NCI-H524 (cell line): Measurements from ENCODE around the gene PMFBP1.
"Not testable (repeated sequence)": the region's sequence is repeated elsewhere in the genome, so short reads cannot be mapped to it uniquely, and the experiment has no call there.

Source experiments
- DNase-seq, 2 experiments: peaks; one replicate each; lab custom pipeline; 2025; lab: John Stamatoyannopoulos, UW

Gene PMFBP1

DNA sequence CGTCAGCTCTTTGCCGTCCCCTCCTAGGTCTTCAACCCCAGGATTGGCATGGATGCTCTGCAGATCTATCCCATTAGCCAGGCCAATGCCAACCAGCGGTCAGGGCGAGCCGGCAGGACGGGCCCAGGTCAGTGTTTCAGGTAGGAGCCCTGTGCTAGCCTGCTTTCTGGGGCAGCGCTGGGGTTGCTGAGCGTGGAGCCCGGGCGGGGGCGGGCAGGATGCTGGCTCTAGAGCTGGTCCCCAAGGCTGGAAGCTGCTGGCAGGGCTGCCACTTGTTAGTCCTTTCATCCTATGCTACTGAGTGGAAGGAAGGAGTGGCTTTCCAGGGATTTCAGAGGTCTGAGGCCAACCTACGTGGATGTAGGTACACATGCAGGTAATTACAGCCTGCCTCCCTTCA, 66.0 kb downstream of the PMFBP1 start:
- DNase-seq, result no peak

DNA sequence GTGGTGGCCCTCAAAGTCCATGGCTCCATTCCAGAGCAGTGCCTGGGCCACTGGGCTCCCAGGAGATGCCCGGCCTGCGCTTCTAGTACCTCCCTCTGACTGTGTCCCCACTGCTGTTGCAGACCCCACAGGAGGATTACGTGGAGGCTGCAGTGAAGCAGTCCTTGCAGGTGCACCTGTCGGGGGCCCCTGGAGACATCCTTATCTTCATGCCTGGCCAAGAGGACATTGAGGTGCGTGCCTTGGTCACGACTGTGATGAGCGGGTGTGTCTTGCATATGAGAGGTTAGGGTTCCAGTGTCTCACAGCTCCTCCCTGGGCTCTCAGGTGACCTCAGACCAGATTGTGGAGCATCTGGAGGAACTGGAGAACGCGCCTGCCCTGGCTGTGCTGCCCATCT, 67.0 kb downstream of the PMFBP1 start:
- no peak for DNase-seq

DNA sequence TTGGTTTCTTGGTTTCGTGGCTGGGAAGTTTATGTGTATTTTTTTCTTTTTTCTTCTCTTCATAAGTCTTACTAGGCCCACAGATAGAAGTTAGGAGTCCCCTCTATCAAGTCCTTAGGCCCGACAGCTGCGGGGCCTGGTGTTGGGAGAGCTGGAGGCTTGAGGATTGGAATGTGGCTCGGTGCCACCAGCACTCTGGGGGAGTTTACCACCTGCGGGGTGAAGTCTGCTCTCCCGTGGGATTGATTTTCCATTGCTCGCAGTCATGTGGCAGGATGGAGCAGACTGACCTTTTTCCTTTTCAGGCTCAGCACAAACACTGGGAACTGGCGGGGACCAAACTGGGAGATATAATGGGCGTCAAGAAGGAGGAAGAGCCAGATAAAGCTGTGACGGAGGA, 70.8 kb downstream of the PMFBP1 start:
- no peak for DNase-seq

DNA sequence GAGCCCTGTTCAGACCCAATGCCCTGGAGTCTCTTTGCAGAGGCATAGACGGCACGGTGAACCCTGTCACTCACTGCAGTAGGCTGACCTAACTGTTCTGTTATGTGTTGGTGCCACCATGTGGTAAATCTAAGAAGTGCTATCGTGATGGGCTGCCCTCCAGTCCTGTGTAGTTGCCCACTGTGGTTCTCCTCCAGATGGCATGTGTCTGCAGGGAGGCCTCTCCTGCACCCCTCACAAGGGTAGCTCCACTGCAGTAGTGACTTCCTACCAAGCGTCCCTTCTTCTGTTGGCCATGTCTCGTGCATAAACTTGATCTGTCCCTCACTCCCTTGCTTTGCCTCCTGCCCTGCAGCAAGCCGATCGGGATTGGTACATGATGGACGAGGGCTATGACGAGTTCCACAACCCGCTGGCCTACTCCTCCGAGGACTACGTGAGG, 72.6 kb downstream of the PMFBP1 start:
- peak; percentile 29 to 71 for DNase-seq

DNA sequence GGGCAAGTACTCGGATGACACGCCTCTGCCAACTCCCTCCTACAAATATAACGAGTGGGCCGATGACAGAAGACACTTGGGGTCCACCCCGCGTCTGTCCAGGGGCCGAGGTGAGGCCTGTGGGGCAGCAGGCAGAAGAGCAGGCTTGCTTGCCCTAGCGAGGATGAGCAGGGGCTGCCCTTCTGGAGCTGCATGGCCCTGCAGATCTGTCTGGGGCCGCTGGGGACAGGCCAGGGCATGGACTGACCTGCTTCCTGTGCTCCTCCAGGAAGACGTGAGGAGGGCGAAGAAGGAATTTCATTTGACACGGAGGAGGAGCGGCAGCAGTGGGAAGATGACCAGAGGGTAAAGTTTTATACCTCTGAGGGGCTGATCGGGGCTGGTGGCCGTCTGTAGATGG, 73.0 kb downstream of the PMFBP1 start:
- no peak for DNase-seq

DNA sequence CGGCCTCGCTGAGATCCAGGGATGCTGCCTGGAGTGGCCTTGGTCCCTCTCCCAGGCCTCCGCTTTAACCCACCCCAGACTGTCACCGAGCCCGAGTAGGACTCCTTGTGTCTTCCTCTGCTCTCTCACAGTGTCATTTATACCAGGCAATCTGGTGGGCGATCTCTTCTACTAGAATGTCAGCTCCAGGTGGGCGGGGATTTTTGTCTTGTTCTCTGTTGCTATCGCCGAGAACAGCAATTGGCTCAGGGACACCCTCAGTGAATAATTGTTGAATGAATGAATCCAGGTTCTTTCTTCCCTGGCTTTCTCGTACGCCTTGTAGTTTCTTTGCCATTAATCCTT, 77.7 kb downstream of the PMFBP1 start:
- no peak for DNase-seq

DNA sequence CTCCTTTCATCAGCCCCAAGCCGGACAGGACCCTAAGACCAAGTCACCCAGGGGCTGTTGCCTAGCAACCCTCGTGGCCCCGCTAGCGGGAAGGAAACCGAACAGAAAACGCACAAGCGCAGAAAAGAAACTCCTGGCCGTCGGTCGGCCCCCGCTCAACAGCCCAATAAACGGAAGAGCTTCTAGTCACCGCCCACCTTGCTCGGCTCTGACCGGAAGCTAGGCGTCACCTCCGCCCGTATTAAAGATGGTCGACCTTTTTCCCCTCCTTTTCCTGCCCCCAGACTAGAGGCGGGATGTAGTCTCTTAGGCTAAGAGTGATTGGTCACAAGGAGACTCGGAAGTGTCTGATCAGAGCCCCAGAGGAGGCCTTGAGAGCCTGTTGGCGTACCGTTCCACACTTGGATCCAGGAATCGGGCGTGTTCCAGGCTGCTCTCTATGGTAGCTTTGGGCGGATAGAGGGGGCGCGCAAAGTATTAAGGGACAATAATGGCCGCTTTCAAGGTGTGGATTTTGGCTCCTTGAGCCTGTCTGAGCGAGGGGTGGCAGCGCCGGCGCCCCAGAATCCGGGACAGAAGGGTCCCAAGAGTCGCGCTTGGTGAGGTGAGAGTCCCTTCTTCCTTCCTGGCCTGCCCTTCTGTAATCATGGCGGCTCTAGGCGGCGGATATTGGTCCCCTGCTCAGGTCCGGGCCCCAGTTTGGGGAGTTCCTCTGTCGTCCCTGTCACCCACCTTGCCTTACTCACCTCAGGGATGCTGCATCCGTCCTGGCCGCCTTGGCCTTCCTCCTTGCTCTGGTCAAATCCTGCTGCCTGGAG, 78.3 kb downstream of the PMFBP1 start, which contains the start of the genes DHX38 and TXNL4B:
TSS of gene DHX38 (plus strand) at position 400 of the 818 bp plus-strand sequence. CDS start 2,311 bp downstream, outside the sequence.
TSS of gene TXNL4B (minus strand) at position 173 of the 818 bp plus-strand sequence. CDS start 2,871 bp downstream, outside the sequence.
- DNase-seq, result peak; percentile 100

DNA sequence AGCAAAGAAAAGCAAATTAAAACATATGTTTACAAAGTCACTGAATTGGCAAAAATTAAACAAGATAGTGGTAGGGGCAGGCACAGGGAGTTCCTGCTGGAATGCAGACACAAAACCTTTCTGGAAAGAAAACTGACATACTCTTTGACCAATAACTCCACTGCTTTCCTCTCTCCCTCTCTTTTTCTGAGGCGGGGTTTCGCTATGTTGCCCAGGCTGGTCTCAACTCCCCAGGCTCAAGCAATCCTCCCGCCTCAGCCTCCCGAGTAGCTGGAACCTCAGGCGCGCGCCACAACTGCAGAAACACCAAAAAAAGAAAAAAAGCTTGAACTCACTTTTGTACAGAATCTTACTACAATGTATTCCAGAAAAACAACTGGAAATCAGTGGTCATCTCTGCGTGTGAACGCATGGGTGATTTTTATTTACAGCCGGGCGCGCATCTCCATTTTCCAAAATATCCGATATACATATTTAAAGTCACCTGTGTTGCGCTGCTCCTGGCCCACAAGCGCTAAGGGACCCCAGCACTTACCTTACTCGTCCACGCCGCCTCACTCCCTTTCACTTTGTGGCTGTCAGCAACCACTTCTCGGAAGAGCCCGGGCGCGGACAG, 79.0 kb downstream of the PMFBP1 start:
- no peak for DNase-seq

DNA sequence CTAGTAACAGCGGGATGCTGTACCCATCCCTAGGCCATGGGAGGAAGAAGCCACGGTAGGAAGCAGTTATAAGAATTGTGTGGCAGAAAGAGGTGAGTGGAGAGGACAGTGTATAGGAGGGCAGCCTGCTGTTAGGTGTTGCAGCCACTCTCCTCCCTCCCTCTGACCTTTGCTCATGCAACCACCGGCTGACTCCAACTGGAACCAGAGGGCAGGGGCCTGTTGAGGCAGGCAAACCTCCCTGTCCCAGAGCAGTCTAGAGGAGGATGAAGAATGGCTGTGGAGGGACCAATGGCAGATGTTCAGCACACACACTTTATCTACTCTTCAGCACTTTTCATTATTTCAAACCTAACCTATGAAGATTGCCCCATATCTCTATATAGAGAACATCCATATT, 80.7 kb downstream of the PMFBP1 start:
- no peak for DNase-seq

DNA sequence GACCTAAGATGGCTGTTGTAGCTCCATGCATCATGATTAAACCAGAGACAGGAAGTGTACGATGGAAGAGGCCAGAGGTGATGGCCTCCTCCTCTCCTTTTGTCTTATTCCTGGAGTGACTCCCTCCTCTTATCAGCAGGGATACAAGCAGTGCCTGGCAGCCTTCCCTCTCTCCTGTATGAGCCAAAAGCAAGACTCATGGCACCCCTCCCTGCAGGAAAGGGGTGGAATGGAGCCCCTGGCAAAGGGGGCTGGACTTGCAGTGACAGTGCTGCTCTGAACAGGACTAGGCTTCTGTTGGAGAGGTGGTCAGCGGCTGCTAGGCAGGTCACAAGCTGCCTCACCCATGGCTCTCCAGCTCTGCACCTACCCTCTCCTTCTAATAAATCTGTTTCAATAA, 87.0 kb downstream of the PMFBP1 start:
- no peak for DNase-seq

DNA sequence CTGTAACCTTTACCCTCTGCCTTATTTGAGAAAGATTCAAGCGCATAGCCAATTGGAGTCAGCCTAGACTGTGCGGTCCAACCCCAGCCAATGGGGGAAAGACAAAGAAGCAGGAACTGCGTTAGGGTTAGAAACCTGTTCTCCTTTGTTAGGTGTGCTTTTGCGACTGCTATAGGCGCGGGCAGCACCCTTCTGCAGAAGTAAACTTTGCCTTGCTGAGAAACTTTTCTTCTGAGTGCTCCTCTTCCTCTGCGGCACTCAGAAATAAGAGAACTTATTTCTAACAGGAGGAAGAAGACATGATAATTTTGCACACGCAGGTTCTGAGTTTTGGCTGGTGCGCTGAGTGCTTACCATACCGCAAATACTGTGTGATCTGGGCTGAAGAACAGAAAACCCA, 87.5 kb downstream of the PMFBP1 start:
- DNase-seq, result no peak

DNA sequence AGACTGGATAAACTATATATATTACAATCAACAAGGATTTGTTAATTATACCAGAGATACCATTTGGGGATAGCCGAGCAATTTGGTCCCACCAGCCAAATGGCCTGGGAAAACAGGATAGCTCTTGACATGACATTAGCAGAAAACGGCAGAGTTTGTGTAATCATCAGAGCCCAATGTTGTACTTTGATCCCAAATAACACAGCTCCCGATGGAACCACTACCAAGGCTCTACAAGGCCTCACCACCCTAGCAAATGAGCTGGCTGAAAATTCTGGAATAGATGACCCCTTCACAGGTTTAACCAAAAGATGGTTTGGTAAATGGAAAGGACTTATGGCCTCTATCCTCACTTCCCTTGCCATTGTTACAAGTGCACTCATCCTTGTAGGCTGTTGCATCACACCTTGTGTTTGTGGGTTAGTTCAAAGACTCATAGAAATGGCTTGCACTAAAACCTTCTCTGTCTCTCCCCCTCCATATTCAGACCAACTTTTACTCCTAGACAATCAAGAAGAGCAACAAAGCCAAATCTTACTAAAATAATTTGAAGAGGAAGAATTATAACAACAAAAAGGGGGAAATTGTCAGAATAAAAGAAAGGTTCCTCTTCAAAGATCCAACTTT, 88.1 kb downstream of the PMFBP1 start:
- no peak for DNase-seq

DNA sequence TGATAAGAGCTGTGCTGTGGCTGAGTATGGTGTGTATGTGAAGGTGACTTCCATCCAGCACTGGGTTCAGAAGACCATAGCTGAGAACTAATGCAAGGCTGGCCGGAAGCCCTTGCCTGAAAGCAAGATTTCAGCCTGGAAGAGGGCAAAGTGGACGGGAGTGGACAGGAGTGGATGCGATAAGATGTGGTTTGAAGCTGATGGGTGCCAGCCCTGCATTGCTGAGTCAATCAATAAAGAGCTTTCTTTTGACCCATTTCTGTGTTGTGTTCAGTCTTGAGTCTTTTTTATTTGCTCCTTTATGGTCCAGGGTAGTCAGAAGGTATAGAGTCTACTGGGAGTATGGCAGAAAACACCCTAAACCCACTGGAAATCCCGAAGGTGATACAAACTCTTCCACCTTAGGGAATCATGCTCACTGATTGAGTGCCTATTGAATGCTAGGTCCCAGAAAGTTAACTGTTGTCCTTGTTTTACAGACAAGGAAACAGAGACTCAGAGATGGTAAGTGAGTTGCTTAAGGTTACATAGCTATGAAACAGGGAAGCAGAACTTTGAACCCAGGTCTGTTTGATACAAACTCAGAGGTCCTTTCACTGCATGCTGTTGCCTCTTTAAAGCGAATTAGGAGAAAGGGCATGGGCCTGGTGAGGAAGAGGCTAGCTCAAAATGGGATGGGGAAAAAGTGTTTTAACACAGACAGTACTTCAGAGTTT, 94.8 kb downstream of the PMFBP1 start:
- DNase-seq, result not testable (repeated sequence)

DNA sequence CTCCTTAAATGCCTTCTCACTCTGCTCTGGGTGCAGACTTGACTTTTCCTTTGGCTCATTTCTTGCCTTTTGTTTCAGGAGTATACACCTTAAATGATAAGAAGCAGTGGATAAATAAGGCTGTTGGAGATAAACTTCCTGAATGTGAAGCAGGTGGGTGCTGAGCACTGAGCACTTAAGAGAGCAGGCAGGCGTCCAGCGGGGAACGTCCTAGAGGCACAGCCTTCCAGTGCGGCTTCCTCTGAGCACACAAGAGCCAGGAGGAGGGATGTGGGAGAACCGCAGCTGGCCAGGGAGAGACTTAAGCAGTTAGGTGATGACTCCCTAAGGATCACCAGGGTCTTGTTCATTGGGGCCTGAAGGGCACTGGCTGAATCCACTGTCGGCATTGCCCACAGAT, 96.9 kb downstream of the PMFBP1 start:
- not testable (repeated sequence) for DNase-seq

DNA sequence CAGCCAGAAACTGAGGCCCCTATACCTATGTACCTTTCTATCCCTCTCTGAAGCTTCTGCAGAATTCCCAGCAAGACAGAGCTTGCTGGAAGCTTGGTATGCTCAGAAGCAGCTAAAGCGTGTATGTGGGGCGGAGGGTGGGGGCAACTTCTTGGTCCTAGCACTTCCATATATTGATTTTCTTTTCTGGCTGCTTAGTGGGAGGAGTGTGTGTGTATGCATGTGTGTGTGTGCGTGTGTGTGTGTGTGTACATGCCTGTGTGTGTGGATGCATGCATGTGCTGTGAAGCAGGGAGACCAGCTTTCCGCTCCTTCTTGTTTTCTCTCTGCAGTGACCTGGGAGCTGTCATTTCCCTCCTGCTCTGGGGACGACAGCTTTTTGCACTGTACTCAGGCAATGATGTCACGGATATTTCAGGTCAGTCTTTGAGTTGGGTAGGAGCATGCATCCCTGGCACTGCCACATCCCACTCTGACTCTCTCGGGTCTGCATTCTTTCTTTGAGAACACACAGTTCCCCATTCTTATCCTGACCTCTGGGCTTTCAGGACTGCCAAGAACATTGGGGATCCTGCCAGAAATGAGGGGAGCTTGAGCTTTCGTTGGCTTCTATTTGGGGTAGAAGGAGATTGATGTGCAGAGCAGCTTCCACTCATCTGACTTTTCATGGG, 98.3 kb downstream of the PMFBP1 start:
- no peak for DNase-seq

DNA sequence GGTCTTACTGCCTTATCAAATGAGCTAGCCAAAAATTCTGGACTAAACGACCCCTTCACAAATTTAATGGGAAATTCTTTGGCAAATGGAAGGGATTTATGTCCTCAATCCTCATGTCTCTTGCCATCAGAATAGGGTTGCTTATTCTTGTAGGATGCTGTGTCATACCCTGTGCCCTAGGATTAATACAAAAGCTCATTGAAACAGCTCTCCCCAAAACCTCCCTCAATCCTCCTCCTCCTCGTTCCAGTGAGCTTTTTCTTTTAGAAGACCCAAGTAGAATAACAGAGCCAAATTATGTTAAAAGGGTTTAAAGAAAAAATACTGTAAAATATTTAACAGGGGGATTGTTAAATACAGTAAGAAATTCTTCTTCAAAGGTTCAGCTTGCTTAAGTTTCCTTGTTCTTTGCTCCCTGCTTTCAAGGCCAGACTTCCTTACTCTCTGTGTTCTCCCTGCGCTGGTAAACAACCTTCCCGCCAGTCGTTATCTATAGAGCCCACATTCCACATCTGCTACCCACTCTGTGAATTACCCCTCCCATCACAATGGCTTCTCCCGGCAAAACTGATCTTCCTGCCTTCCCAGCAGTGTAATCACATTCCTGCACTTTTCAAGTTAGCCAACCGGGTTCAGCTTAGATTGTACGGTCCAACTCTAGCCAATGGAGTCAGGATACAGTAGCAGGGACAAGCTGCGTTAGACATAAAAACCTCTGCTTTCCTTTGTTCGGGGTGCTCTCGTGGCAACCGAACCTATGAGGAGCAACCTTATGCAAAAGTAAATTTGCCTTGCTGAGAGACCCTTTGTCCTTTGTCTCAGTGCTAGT, 99.2 kb downstream of the PMFBP1 start:
- DNase-seq, result no peak
